BLaER1 (cell line): ENCODE measurements around the gene ZNF609.
A peak's percentile ranks its signal among the peaks of the same experiment; 100 is the strongest.

Experiments used
- H3K27ac ChIP-seq: shearing (Covaris generic); formaldehyde crosslinking; 2 replicates; pipeline ENCODE4 v1.8.1; 2022
- H3K27me3 ChIP-seq: shearing (Covaris generic); formaldehyde crosslinking; 2 replicates; pipeline ENCODE4 v1.8.1; 2022
- H3K36me3 ChIP-seq: shearing (Covaris generic); formaldehyde crosslinking; 2 replicates; pipeline ENCODE4 v1.8.1; 2022
- H3K4me1 ChIP-seq: shearing (Covaris generic); formaldehyde crosslinking; 2 replicates; pipeline ENCODE4 v1.8.1; 2022
- H3K4me2 ChIP-seq: shearing (Covaris generic); formaldehyde crosslinking; 2 replicates; pipeline ENCODE4 v1.8.1; 2022
- H3K4me3 ChIP-seq: shearing (Covaris generic); formaldehyde crosslinking; 2 replicates; pipeline ENCODE4 v1.8.1; 2022
- H3K9ac ChIP-seq: shearing (Covaris generic); formaldehyde crosslinking; 2 replicates; pipeline ENCODE4 v1.8.1; 2022
- H3K9me3 ChIP-seq: shearing (Covaris generic); formaldehyde crosslinking; 2 replicates; pipeline ENCODE4 v1.8.1; 2022
- H4K20me1 ChIP-seq: shearing (Covaris generic); formaldehyde crosslinking; 2 replicates; pipeline ENCODE4 v1.8.1; 2022
- Cebpa-rat ChIP-seq: shearing (Covaris generic); IDR thresholded peaks from 2 replicates; pipeline ENCODE4 v1.8.1; 2022

Gene ZNF609

GRCh38 chr15:64438653-64439447, 21.5 kb upstream of the ZNF609 start:
- no peak for TF ChIP-seq Cebpa-rat
- H3K9me3 ChIP-seq: no peaks in the 10 kb centered on the region
- no peak overlapping the region for H3K4me3 ChIP-seq
- H3K27ac ChIP-seq: no peak overlapping the region
- H3K9ac ChIP-seq: no peak overlapping the region
- no peaks in the 10 kb centered on the region for H3K27me3 ChIP-seq
- H3K36me3 ChIP-seq: peaks cover 16% of the 10 kb centered on the region
- H4K20me1 ChIP-seq: no peaks in the 10 kb centered on the region
- H3K4me1 ChIP-seq: peaks cover 17% of the 10 kb centered on the region
- peak overlapping the region; percentile 55 for H3K4me2 ChIP-seq

- H3K27me3 ChIP-seq: no peaks in the 10 kb centered on the region
- H3K9me3 ChIP-seq: no peaks in the 10 kb centered on the region
- H3K36me3 ChIP-seq: peaks cover 24% of the 10 kb centered on the region
- H3K4me3 ChIP-seq: no peak overlapping the region
- H4K20me1 ChIP-seq: no peaks in the 10 kb centered on the region
- no peak overlapping the region for H3K27ac ChIP-seq
- no peak for TF ChIP-seq Cebpa-rat
- peaks cover 17% of the 10 kb centered on the region for H3K4me1 ChIP-seq
- no peak overlapping the region for H3K4me2 ChIP-seq
- no peak overlapping the region for H3K9ac ChIP-seq
Observed at GRCh38 chr15:64441852-64442251, 18.5 kb upstream of the ZNF609 start.

- Histone ChIP-seq H3K4me3 (no peak overlapping the region), H3K9ac (no peak overlapping the region), H3K27me3 (no peaks in the 10 kb centered on the region), H3K36me3 (peaks cover 32% of the 10 kb centered on the region), H4K20me1 (no peaks in the 10 kb centered on the region), H3K4me2 (no peak overlapping the region), H3K27ac (no peak overlapping the region), H3K4me1 (peaks cover 15% of the 10 kb centered on the region), H3K9me3 (no peaks in the 10 kb centered on the region)
- no peak for TF ChIP-seq Cebpa-rat
Observed at GRCh38 chr15:64443016-64443415, 17.4 kb upstream of the ZNF609 start.

- no peaks in the 10 kb centered on the region for H4K20me1 ChIP-seq
- H3K27ac ChIP-seq: no peak overlapping the region
- H3K4me3 ChIP-seq: no peak overlapping the region
- no peaks in the 10 kb centered on the region for H3K27me3 ChIP-seq
- peaks cover 42% of the 10 kb centered on the region for H3K36me3 ChIP-seq
- TF ChIP-seq Cebpa-rat: no peak
- no peaks in the 10 kb centered on the region for H3K9me3 ChIP-seq
- no peak overlapping the region for H3K9ac ChIP-seq
- H3K4me1 ChIP-seq: peaks cover 6% of the 10 kb centered on the region
- no peak overlapping the region for H3K4me2 ChIP-seq
Observed at GRCh38 chr15:64443747-64444621, 16.4 kb upstream of the ZNF609 start.

GRCh38 chr15:64444836-64445235, 15.5 kb upstream of the ZNF609 start:
- Histone ChIP-seq H3K9me3 (no peaks in the 10 kb centered on the region), H3K27ac (no peak overlapping the region), H3K4me3 (no peak overlapping the region), H4K20me1 (no peaks in the 10 kb centered on the region), H3K27me3 (no peaks in the 10 kb centered on the region), H3K4me2 (no peak overlapping the region), H3K4me1 (peaks cover 5% of the 10 kb centered on the region; the same call in 1 of the 2 replicates), H3K36me3 (peaks cover 48% of the 10 kb centered on the region), H3K9ac (no peak overlapping the region)
- TF ChIP-seq Cebpa-rat: no peak

- Histone ChIP-seq H3K4me1 (peaks cover 5% of the 10 kb centered on the region; the same call in 1 of the 2 replicates), H3K36me3 (peaks cover 52% of the 10 kb centered on the region), H3K9me3 (no peaks in the 10 kb centered on the region), H3K4me3 (no peak overlapping the region), H4K20me1 (no peaks in the 10 kb centered on the region), H3K4me2 (peak overlapping the region; percentile 8; the same call in 1 of the 2 replicates), H3K9ac (no peak overlapping the region), H3K27ac (no peak overlapping the region), H3K27me3 (no peaks in the 10 kb centered on the region)
- TF ChIP-seq Cebpa-rat: no peak
Observed at GRCh38 chr15:64447536-64448315, 12.7 kb upstream of the ZNF609 start.

- Histone ChIP-seq H4K20me1 (no peaks in the 10 kb centered on the region), H3K9ac (no peak overlapping the region), H3K27me3 (no peaks in the 10 kb centered on the region), H3K4me2 (no peak overlapping the region), H3K4me1 (peaks cover 41% of the 10 kb centered on the region), H3K9me3 (no peaks in the 10 kb centered on the region), H3K27ac (no peak overlapping the region), H3K4me3 (no peak overlapping the region), H3K36me3 (peaks cover 21% of the 10 kb centered on the region)
- TF ChIP-seq Cebpa-rat: no peak
Observed at GRCh38 chr15:64452988-64453688, 7.2 kb upstream of the ZNF609 start.

- no peaks in the 10 kb centered on the region for H3K27me3 ChIP-seq
- H3K9ac ChIP-seq: no peak overlapping the region
- H3K4me1 ChIP-seq: peaks cover 41% of the 10 kb centered on the region
- H3K4me2 ChIP-seq: no peak overlapping the region
- no peak for TF ChIP-seq Cebpa-rat
- H4K20me1 ChIP-seq: no peaks in the 10 kb centered on the region
- H3K36me3 ChIP-seq: peaks cover 16% of the 10 kb centered on the region
- no peak overlapping the region for H3K27ac ChIP-seq
- H3K4me3 ChIP-seq: no peak overlapping the region
- H3K9me3 ChIP-seq: no peaks in the 10 kb centered on the region
Observed at GRCh38 chr15:64453689-64454037, 6.7 kb upstream of the ZNF609 start.

GRCh38 chr15:64454282-64454681, 6.1 kb upstream of the ZNF609 start:
- no peak overlapping the region for H3K27ac ChIP-seq
- no peaks in the 10 kb centered on the region for H4K20me1 ChIP-seq
- H3K4me1 ChIP-seq: peaks cover 42% of the 10 kb centered on the region
- H3K9ac ChIP-seq: no peak overlapping the region
- no peak overlapping the region for H3K4me2 ChIP-seq
- no peak overlapping the region for H3K4me3 ChIP-seq
- H3K27me3 ChIP-seq: no peaks in the 10 kb centered on the region
- peaks cover 9% of the 10 kb centered on the region for H3K36me3 ChIP-seq
- no peaks in the 10 kb centered on the region for H3K9me3 ChIP-seq
- TF ChIP-seq Cebpa-rat: no peak
